HEK293 (cell line): ENCODE measurements around the gene CDAN1.

Experiments used
- CTCF ChIA-PET: fragments of 350-600 bp; formaldehyde crosslinking; extraction: SDS; loops from one replicate; lab custom pipeline; 2021; ENCODE audit warnings: antibody characterized with exemption; lab: Yijun Ruan, JAX
- POLR2A ChIA-PET: fragments of 300-600 bp; formaldehyde crosslinking; extraction: SDS; loops from one replicate; lab custom pipeline; 2020; ENCODE audit warnings: antibody characterized with exemption, inconsistent platforms; lab: Yijun Ruan, JAX
- H3K27ac ChIP-seq: fragments of 200-500 bp; sonication (Bioruptor generic); 2 replicates; pipeline ENCODE4 v1.5.1; 2014; ENCODE audit warnings: low read depth, low read length, control low read depth, inconsistent platforms; ENCODE audit errors: extremely low read depth
- H3K36me3 ChIP-seq, 2 experiments: fragments of 200-500 bp in 1 of 2; sonication (Bioruptor generic) in 1 of 2; 1 replicate in 1 of 2; 2 replicates in 1 of 2; pipeline ENCODE4 v1.5.1; 2014 to 2017; ENCODE audit warnings: inconsistent platforms in 2 of 2, low read length in 2 of 2; ENCODE audit not compliant: control insufficient read depth in 2 of 2, insufficient read depth in 1 of 2
- H3K4me1 ChIP-seq: fragments of 200-500 bp; sonication (Bioruptor generic); 2 replicates; pipeline ENCODE4 v1.5.1; 2014; ENCODE audit warnings: mild to moderate bottlenecking, low read length, inconsistent platforms; ENCODE audit not compliant: control insufficient read depth, insufficient read depth
- H3K4me3 ChIP-seq: 2 replicates; pipeline ENCODE4 v1.5.1; 2011; ENCODE audit warnings: low read depth, mild to moderate bottlenecking, control low read depth, low read length, moderate library complexity
- H3K9me3 ChIP-seq: fragments of 200-500 bp; sonication (Bioruptor generic); 2 replicates; pipeline ENCODE4 v1.5.1; 2014; ENCODE audit warnings: low read depth, low read length, inconsistent platforms; ENCODE audit not compliant: control insufficient read depth, insufficient read depth
- ATF2 ChIP-seq: fragments of 450-650 bp; formaldehyde crosslinking; IDR thresholded peaks from 2 replicates; pipeline ENCODE4 v1.5.1; 2016; ENCODE audit warnings: missing biosample characterization, missing genetic modification characterization, low read depth
- BCL11A ChIP-seq: fragments of 450-650 bp; formaldehyde crosslinking; IDR thresholded peaks from 2 replicates; pipeline ENCODE4 v1.5.1; 2016; ENCODE audit warnings: low read depth, missing biosample characterization, missing genetic modification characterization
- ELK4 ChIP-seq: IDR thresholded peaks from 2 replicates; pipeline ENCODE4 v1.6.1; 2011; ENCODE audit warnings: mild to moderate bottlenecking, low read depth, low read length, borderline replicate concordance
- GLIS1 ChIP-seq: fragments of 450-650 bp; formaldehyde crosslinking; IDR thresholded peaks from 2 replicates; pipeline ENCODE4 v1.5.1; 2016; ENCODE audit warnings: missing biosample characterization, missing genetic modification characterization
- GLIS2 ChIP-seq: fragments of 450-650 bp; formaldehyde crosslinking; IDR thresholded peaks from 2 replicates; pipeline ENCODE4 v1.5.1; 2016; ENCODE audit warnings: missing biosample characterization, missing genetic modification characterization
- KLF1 ChIP-seq: fragments of 450-650 bp; formaldehyde crosslinking; IDR thresholded peaks from 2 replicates; pipeline ENCODE4 v1.5.1; 2016; ENCODE audit warnings: missing biosample characterization, missing genetic modification characterization
- MYNN ChIP-seq: fragments of 450-650 bp; formaldehyde crosslinking; IDR thresholded peaks from 2 replicates; pipeline ENCODE4 v1.5.1; 2016; ENCODE audit warnings: missing biosample characterization, missing genetic modification characterization, borderline replicate concordance
- YY1 ChIP-seq: fragments of 450-650 bp; formaldehyde crosslinking; IDR thresholded peaks from 2 replicates; pipeline ENCODE4 v1.5.1; 2018; ENCODE audit warnings: missing biosample characterization, missing genetic modification characterization
- ZBTB17 ChIP-seq: fragments of 450-650 bp; formaldehyde crosslinking; IDR thresholded peaks from 2 replicates; pipeline ENCODE4 v1.5.1; 2016; ENCODE audit warnings: missing biosample characterization, missing genetic modification characterization
- ZFHX2 ChIP-seq: fragments of 450-650 bp; formaldehyde crosslinking; conservative IDR thresholded peaks from 2 replicates; pipeline ENCODE4 v1.5.1; 2016; ENCODE audit warnings: missing biosample characterization, missing genetic modification characterization
- ZIC2 ChIP-seq: fragments of 450-650 bp; formaldehyde crosslinking; IDR thresholded peaks from 2 replicates; pipeline ENCODE4 v1.5.1; 2016; ENCODE audit warnings: missing biosample characterization, missing genetic modification characterization
- ZNF114 ChIP-seq: fragments of 450-650 bp; formaldehyde crosslinking; IDR thresholded peaks from 2 replicates; pipeline ENCODE4 v1.5.0; 2017; ENCODE audit warnings: missing biosample characterization, missing genetic modification characterization
- ZNF121 ChIP-seq: fragments of 450-650 bp; formaldehyde crosslinking; IDR thresholded peaks from 2 replicates; pipeline ENCODE4 v1.5.1; 2016; ENCODE audit warnings: missing biosample characterization, missing genetic modification characterization
- ZNF514 ChIP-seq: fragments of 450-650 bp; formaldehyde crosslinking; IDR thresholded peaks from 2 replicates; pipeline ENCODE4 v1.5.1; 2016; ENCODE audit warnings: missing biosample characterization, missing genetic modification characterization
- ZNF624 ChIP-seq: fragments of 450-650 bp; formaldehyde crosslinking; IDR thresholded peaks from 2 replicates; pipeline ENCODE4 v1.5.1; 2017; ENCODE audit warnings: missing biosample characterization, missing genetic modification characterization
- ZNF654 ChIP-seq: fragments of 450-650 bp; formaldehyde crosslinking; IDR thresholded peaks from 2 replicates; pipeline ENCODE4 v1.5.1; 2016; ENCODE audit warnings: low read depth, missing biosample characterization, missing genetic modification characterization
- ZNF664 ChIP-seq: fragments of 450-650 bp; formaldehyde crosslinking; IDR thresholded peaks from 2 replicates; pipeline ENCODE4 v1.5.1; 2016; ENCODE audit warnings: missing biosample characterization, missing genetic modification characterization

The CDAN1 gene

GRCh38 chr15:42741710-42742109, 4.8 kb upstream of the CDAN1 start:
- peaks cover 0 to 5% of the 10 kb centered on the region in 2 experiments; a peak in 1 of 3 replicates for H3K36me3 ChIP-seq
- no peaks in the 10 kb centered on the region for H3K9me3 ChIP-seq
- ChIA-PET POLR2A (no interaction called here), CTCF (interaction anchor here (1.1 kb wide), 1 partner anchor 185 kb away, joined by 7 read pairs; no protein-coding TSS in a partner anchor)
- H3K27ac ChIP-seq: no peak overlapping the region
- H3K4me1 ChIP-seq: no peaks in the 10 kb centered on the region; the same call in 1 of the 2 replicates
- TF ChIP-seq BCL11A (tag by site-specific recombination): no peak
- no peak for TF ChIP-seq ZNF514 (tag by site-specific recombination)
- TF ChIP-seq ZNF114: no peak
- no peak overlapping the region for H3K4me3 ChIP-seq

GRCh38 chr15:42737529-42738328, 801 bp upstream of the CDAN1 start:
- peaks cover 0 to 28% of the 10 kb centered on the region in 2 experiments; a peak in 2 of 3 replicates for H3K36me3 ChIP-seq
- peak overlapping the region; percentile 48; the same call in 1 of the 2 replicates for H3K4me3 ChIP-seq
- peaks cover 4% of the 10 kb centered on the region; the same call in 1 of the 2 replicates for H3K4me1 ChIP-seq
- CTCF ChIA-PET: interaction anchor here (0.6 to 4.1 kb wide), 10 partner anchors 20 to 356 kb away, joined by 3 to 33 read pairs (median 4); no protein-coding TSS in a partner anchor
- POLR2A ChIA-PET: no interaction called here
- TF ChIP-seq ZNF121 (tag by site-specific recombination): peak; percentile 95
- TF ChIP-seq ZNF654 (tag by site-specific recombination): 0 out of 2 replicates have a peak, but pooled peaks have one; percentile 9
- TF ChIP-seq ZBTB17 (tag by site-specific recombination): 0 out of 2 replicates have a peak, but pooled peaks have one; percentile 21
- peak; percentile 21; the same call in 1 of the 2 replicates for TF ChIP-seq KLF1 (tag by site-specific recombination)
- no peak for TF ChIP-seq ATF2 (tag by site-specific recombination)
- TF ChIP-seq ZFHX2 (tag by site-specific recombination): 0 out of 2 replicates have a peak, but pooled peaks have one; percentile 21
- peak overlapping the region; percentile 69 for H3K27ac ChIP-seq
- H3K9me3 ChIP-seq: no peaks in the 10 kb centered on the region

- H3K27ac ChIP-seq: peak overlapping the region; percentile 69; the same call in 1 of the 2 replicates
- peaks cover 2 to 42% of the 10 kb centered on the region in 2 experiments for H3K36me3 ChIP-seq
- ChIA-PET CTCF (interaction anchor here (0.6 to 1.0 kb wide), 2 partner anchors 190 to 495 kb away, joined by 3 read pairs; no protein-coding TSS in a partner anchor), POLR2A (no interaction called here)
- H3K9me3 ChIP-seq: no peaks in the 10 kb centered on the region
- H3K4me3 ChIP-seq: peak overlapping the region; percentile 85
- H3K4me1 ChIP-seq: peaks cover 4% of the 10 kb centered on the region; the same call in 1 of the 2 replicates
- TF ChIP-seq ZIC2 (peak; percentile 58), MYNN (tag by site-specific recombination) (no peak), YY1 (no peak), ZNF624 (tag by site-specific recombination) (no peak), GLIS1 (tag by site-specific recombination) (peak; percentile 56; the same call in 1 of the 2 replicates), ZNF664 (no peak), ELK4 (no peak), ZBTB17 (tag by site-specific recombination) (peak; percentile 53; the same call in 1 of the 2 replicates), GLIS2 (tag by site-specific recombination) (0 out of 2 replicates have a peak, but pooled peaks have one; percentile 13)
- TF ChIP-seq, all 188 proteins: peak for 4
These were observed 643 bp downstream of the CDAN1 start for GRCh38 chr15:42736178-42736792.
